Skeletal muscle cell (primary cell): ENCODE data around the gene APLF.
A peak's percentile ranks its signal among the peaks of the same experiment; 100 is the strongest.

Experiments
- DNase-seq: peaks from one replicate; pipeline ENCODE4 v3.0.0-alpha.2; 2010; ENCODE audit warnings: low read depth
- H3K4me3 ChIP-seq: 2 replicates; pipeline ENCODE4 v1.5.1; 2011; ENCODE audit warnings: low read depth, mild to moderate bottlenecking, control low read depth, low read length, moderate library complexity

APLF gene

GRCh38 chr2:68467077-68467960, at the start of gene APLF, which contains the start of gene FBXO48:
TSS of gene APLF (plus strand) at chr2:68467585. CDS start at chr2:68467732, 147 bp downstream.
TSS of gene FBXO48 (minus strand) at chr2:68467294. CDS start at chr2:68465145, 2,149 bp downstream.
- peak; percentile 96 for DNase-seq
- H3K4me3 ChIP-seq = peak within 1 kb of the TSS; percentile 95

GRCh38 chr2:68417926-68418325, 49.5 kb upstream of the APLF start:
- no peak overlapping the region for H3K4me3 ChIP-seq
- DNase-seq = no peak

- H3K4me3 ChIP-seq = no peak overlapping the region
- DNase-seq = no peak
Measured at GRCh38 chr2:68418419-68418818, 49.0 kb upstream of the APLF start.

- no peak overlapping the region for H3K4me3 ChIP-seq
- no peak for DNase-seq
Measured at GRCh38 chr2:68418855-68419254, 48.5 kb upstream of the APLF start.

GRCh38 chr2:68420254-68420910, 47.0 kb upstream of the APLF start:
- H3K4me3 ChIP-seq = no peak overlapping the region
- no peak for DNase-seq

- DNase-seq = no peak
- H3K4me3 ChIP-seq = no peak overlapping the region
Measured at GRCh38 chr2:68423966-68424650, 43.3 kb upstream of the APLF start.

- H3K4me3 ChIP-seq = no peak overlapping the region
- no peak for DNase-seq
Measured at GRCh38 chr2:68425503-68425902, 41.9 kb upstream of the APLF start.

GRCh38 chr2:68426446-68426845, 40.9 kb upstream of the APLF start:
- no peak overlapping the region for H3K4me3 ChIP-seq
- no peak for DNase-seq

- no peak for DNase-seq
- H3K4me3 ChIP-seq = no peak overlapping the region
Measured at GRCh38 chr2:68426848-68427579, 40.4 kb upstream of the APLF start.

- no peak for DNase-seq
- H3K4me3 ChIP-seq = no peak overlapping the region
Measured at GRCh38 chr2:68428126-68428525, 39.3 kb upstream of the APLF start.

- H3K4me3 ChIP-seq = no peak overlapping the region
- DNase-seq = no peak
Measured at GRCh38 chr2:68428746-68429145, 38.6 kb upstream of the APLF start.

GRCh38 chr2:68429311-68429826, 38.0 kb upstream of the APLF start:
- no peak for DNase-seq

GRCh38 chr2:68431316-68431972, 35.9 kb upstream of the APLF start:
- DNase-seq = no peak
- no peak overlapping the region for H3K4me3 ChIP-seq

More at GRCh38 chr2:68429311-68429826, 38.0 kb upstream of the APLF start:
- H3K4me3 ChIP-seq = no peak overlapping the region

GRCh38 chr2:68432696-68433658, 34.4 kb upstream of the APLF start:
- no peak overlapping the region for H3K4me3 ChIP-seq
- no peak for DNase-seq

- DNase-seq = no peak
- no peak overlapping the region for H3K4me3 ChIP-seq
Measured at GRCh38 chr2:68434981-68435380, 32.4 kb upstream of the APLF start.

GRCh38 chr2:68435615-68436014, 31.8 kb upstream of the APLF start:
- no peak overlapping the region for H3K4me3 ChIP-seq
- DNase-seq = peak; percentile 21

GRCh38 chr2:68436270-68436669, 31.1 kb upstream of the APLF start:
- DNase-seq = no peak
- no peak overlapping the region for H3K4me3 ChIP-seq
